Urinary bladder (tissue), 4 donors: Measurements from ENCODE around the gene MYLK. TPM values are rescaled to one million over a fixed set of nuclear protein-coding genes. Genes with fewer than 3 reads are reported as not detected.

ENCODE experiments used
- DNase-seq: peaks from one replicate; pipeline ENCODE4 v3.0.0-alpha.2; 2015; ENCODE audit errors: extremely low spot score
- H3K27ac ChIP-seq: one replicate; pipeline ENCODE4 v1.5.1; 2013; ENCODE audit warnings: low read depth, mild to moderate bottlenecking, moderate library complexity
- H3K36me3 ChIP-seq: one replicate; pipeline ENCODE4 v1.6.1; 2013; ENCODE audit warnings: mild to moderate bottlenecking, moderate library complexity; ENCODE audit not compliant: insufficient read depth
- H3K4me1 ChIP-seq: one replicate; pipeline ENCODE4 v1.6.1; 2013; ENCODE audit warnings: mild to moderate bottlenecking, moderate library complexity; ENCODE audit not compliant: insufficient read depth
- H3K4me3 ChIP-seq: one replicate; pipeline ENCODE4 v1.5.1; 2013; ENCODE audit warnings: low read depth, low read length
- WGBS: extraction: QIAGEN DNeasy Blood & Tissue Kit; methylation state at CpG from one replicate; pipeline ENCODE4 v1.1.7; 2013; 5-methylcytosine and 5-hydroxymethylcytosine counted together
- polyA plus RNA-seq: library from polyadenylated mRNA; stranded (reverse); fragments of 200-250 nt; gene quantifications from one replicate; pipeline ENCODE4 v1.2.3, GENCODE V29; 2013
- total RNA-seq: library from RNA; depleted of rRNA; stranded (reverse); fragments of >200 nt; gene quantifications from one replicate; pipeline ENCODE4 v1.2.3, GENCODE V29; 2014
- donor health status: healthy with polysubstance abuse.
- donor health status: healthy.

MYLK gene
- total and polyA plus RNA-seq, 2 donors, result 1,524 to 1,651 TPM

- no peak overlapping the region for H3K27ac ChIP-seq
- WGBS, result 58% methylated on average over 8 of the region's 8 CpGs
- H3K4me3 ChIP-seq, result no peak overlapping the region
- H3K4me1 ChIP-seq, result no peaks in the 10 kb centered on the region
- no peaks in the 10 kb centered on the region for H3K36me3 ChIP-seq
- DNase-seq, result no peak
These were observed 247.7 kb downstream of the MYLK start for GRCh38 chr3:123636431-123636841.

GRCh38 chr3:123635717-123636116, 248.4 kb downstream of the MYLK start:
- Histone ChIP-seq H3K36me3 (no peaks in the 10 kb centered on the region), H3K4me3 (no peak overlapping the region), H3K4me1 (no peaks in the 10 kb centered on the region), H3K27ac (no peak overlapping the region)
- no peak for DNase-seq
- 57% methylated on average over 4 of the region's 4 CpGs for WGBS

GRCh38 chr3:123635217-123635616, 248.9 kb downstream of the MYLK start:
- Histone ChIP-seq H3K4me3 (no peak overlapping the region), H3K4me1 (no peaks in the 10 kb centered on the region), H3K36me3 (no peaks in the 10 kb centered on the region), H3K27ac (no peak overlapping the region)
- 50% methylated on average over 4 of the region's 4 CpGs for WGBS
- DNase-seq, result no peak

GRCh38 chr3:123634149-123635051, 249.7 kb downstream of the MYLK start:
- H3K27ac ChIP-seq, result no peak overlapping the region
- no peaks in the 10 kb centered on the region for H3K4me1 ChIP-seq
- H3K36me3 ChIP-seq, result no peaks in the 10 kb centered on the region
- no peak overlapping the region for H3K4me3 ChIP-seq
- no peak for DNase-seq
- 60% methylated on average over 15 of the region's 15 CpGs for WGBS

GRCh38 chr3:123633530-123633929, 250.6 kb downstream of the MYLK start:
- H3K27ac ChIP-seq, result no peak overlapping the region
- WGBS, result 77% methylated on average over 2 of the region's 2 CpGs
- H3K36me3 ChIP-seq, result no peaks in the 10 kb centered on the region
- DNase-seq, result no peak
- no peaks in the 10 kb centered on the region for H3K4me1 ChIP-seq
- no peak overlapping the region for H3K4me3 ChIP-seq

GRCh38 chr3:123632161-123632655, 251.9 kb downstream of the MYLK start:
- Histone ChIP-seq H3K27ac (no peak overlapping the region), H3K4me3 (no peak overlapping the region), H3K4me1 (no peaks in the 10 kb centered on the region), H3K36me3 (no peaks in the 10 kb centered on the region)
- no peak for DNase-seq
- 24% methylated on average over 6 of the region's 6 CpGs for WGBS

GRCh38 chr3:123629747-123630047, 254.4 kb downstream of the MYLK start:
- Histone ChIP-seq H3K27ac (no peak overlapping the region), H3K4me1 (no peaks in the 10 kb centered on the region), H3K4me3 (no peak overlapping the region), H3K36me3 (no peaks in the 10 kb centered on the region)
- WGBS, result 91% methylated on average over 4 of the region's 4 CpGs
- DNase-seq, result no peak

GRCh38 chr3:123628996-123629746, 255.0 kb downstream of the MYLK start:
- no peak overlapping the region for H3K4me3 ChIP-seq
- H3K4me1 ChIP-seq, result no peaks in the 10 kb centered on the region
- 90% methylated on average over 22 of the region's 22 CpGs for WGBS
- H3K36me3 ChIP-seq, result no peaks in the 10 kb centered on the region
- no peak for DNase-seq
- H3K27ac ChIP-seq, result no peak overlapping the region

- Histone ChIP-seq H3K36me3 (no peaks in the 10 kb centered on the region), H3K27ac (no peak overlapping the region), H3K4me1 (no peaks in the 10 kb centered on the region), H3K4me3 (no peak overlapping the region)
- WGBS, result 64% methylated on average over 6 of the region's 6 CpGs
- DNase-seq, result no peak
These were observed 256.2 kb downstream of the MYLK start for GRCh38 chr3:123627673-123628670.

- Histone ChIP-seq H3K4me3 (no peak overlapping the region), H3K36me3 (no peaks in the 10 kb centered on the region), H3K27ac (no peak overlapping the region), H3K4me1 (no peaks in the 10 kb centered on the region)
- no peak for DNase-seq
- WGBS, result 85% methylated on average over 7 of the region's 7 CpGs
These were observed 257.3 kb downstream of the MYLK start for GRCh38 chr3:123626881-123627280.

- Histone ChIP-seq H3K36me3 (no peaks in the 10 kb centered on the region), H3K4me3 (no peak overlapping the region), H3K4me1 (no peaks in the 10 kb centered on the region), H3K27ac (no peak overlapping the region)
- DNase-seq, result no peak
- 92% methylated on average over 1 of the region's 1 CpG for WGBS
These were observed 259.8 kb downstream of the MYLK start for GRCh38 chr3:123624302-123624701.

GRCh38 chr3:123623346-123623880, 260.7 kb downstream of the MYLK start:
- Histone ChIP-seq H3K36me3 (no peaks in the 10 kb centered on the region), H3K27ac (no peak overlapping the region), H3K4me3 (no peak overlapping the region), H3K4me1 (no peaks in the 10 kb centered on the region)
- 79% methylated on average over 5 of the region's 5 CpGs for WGBS
- no peak for DNase-seq

GRCh38 chr3:123622766-123623165, 261.4 kb downstream of the MYLK start:
- WGBS, result 77% methylated on average over 2 of the region's 2 CpGs
- no peak for DNase-seq
- Histone ChIP-seq H3K36me3 (no peaks in the 10 kb centered on the region), H3K27ac (no peak overlapping the region), H3K4me3 (no peak overlapping the region), H3K4me1 (no peaks in the 10 kb centered on the region)
